PC-3 (cell line): ENCODE measurements around the gene FOLR2. TPM values are rescaled to one million over a fixed set of nuclear protein-coding genes. Genes with fewer than 3 reads are reported as not detected.
"Not testable (repeated sequence)": the region's sequence is repeated elsewhere in the genome, so short reads cannot be mapped to it uniquely, and the experiment has no call there.

Experiments used
- ATAC-seq: fragments of 200-7000 bp; cut with Tn5 transposase; 2 replicates; pipeline ENCODE4 v1.9.1; 2020; ENCODE audit warnings: mild to moderate bottlenecking, moderate library complexity
- BruUV-seq: library from RNA; stranded (reverse); fragments of 400-500 nt; replicated peaks from 2 replicates; lab custom pipeline; 2021; lab: Mats Ljungman, UMichigan
- CTCF ChIA-PET: fragments of 300-600 bp; sonication (Branson Sonifier 250); formaldehyde crosslinking; loops from one replicate; lab custom pipeline; 2022; ENCODE audit warnings: antibody characterized with exemption; lab: Charles Lee
- POLR2A ChIA-PET: fragments of 300-600 bp; sonication (Branson Sonifier 250); formaldehyde crosslinking; loops from one replicate; lab custom pipeline; 2022; ENCODE audit warnings: antibody characterized with exemption; ENCODE audit not compliant: unreplicated experiment; lab: Charles Lee
- DNase-seq: peaks from one replicate; pipeline ENCODE4 v3.0.0-alpha.2; 2015
- H2AFZ ChIP-seq: fragments of 300-600 bp; sonication (generic); 2 replicates; pipeline ENCODE4 v1.6.0; 2016; ENCODE audit warnings: antibody characterized with exemption, low read length
- H3F3A ChIP-seq: fragments of 300-600 bp; sonication (generic); one replicate; pipeline ENCODE4 v1.6.0; 2017; ENCODE audit warnings: antibody characterized with exemption, low read length, control low read depth, mild to moderate bottlenecking; ENCODE audit not compliant: unreplicated experiment
- H3K27ac ChIP-seq: fragments of 300-600 bp; sonication (generic); 2 replicates; pipeline ENCODE4 v1.5.1; 2016; ENCODE audit warnings: mild to moderate bottlenecking, low read length
- H3K27me3 ChIP-seq: fragments of 300-600 bp; sonication (generic); 2 replicates; pipeline ENCODE4 v1.6.1; 2016; ENCODE audit warnings: low read length, mixed read lengths
- H3K36me3 ChIP-seq: fragments of 300-600 bp; sonication (generic); 2 replicates; pipeline ENCODE4 v1.6.1; 2016; ENCODE audit warnings: low read depth, mixed run types, low read length, mixed read lengths
- H3K4me1 ChIP-seq: fragments of 300-600 bp; sonication (generic); 2 replicates; pipeline ENCODE4 v1.5.1; 2016; ENCODE audit warnings: low read length; ENCODE audit not compliant: insufficient read depth
- H3K4me2 ChIP-seq: fragments of 300-600 bp; sonication (generic); 2 replicates; pipeline ENCODE4 v1.6.0; 2016; ENCODE audit warnings: low read length
- H3K4me3 ChIP-seq: fragments of 300-600 bp; sonication (generic); 2 replicates; pipeline ENCODE4 v1.5.1; 2016; ENCODE audit warnings: mild to moderate bottlenecking, low read length, mixed read lengths
- H3K79me2 ChIP-seq: fragments of 300-600 bp; sonication (generic); 2 replicates; pipeline ENCODE4 v1.6.1; 2017; ENCODE audit warnings: low read length, mixed read lengths
- H3K9ac ChIP-seq: fragments of 300-600 bp; sonication (generic); 2 replicates; pipeline ENCODE4 v1.6.0; 2016; ENCODE audit warnings: mild to moderate bottlenecking, low read length
- H3K9me2 ChIP-seq: fragments of 300-600 bp; sonication (generic); replicated peaks from 2 replicates; pipeline ENCODE4 v1.6.1; 2016; ENCODE audit warnings: mixed run types, low read length, mixed read lengths
- H3K9me3 ChIP-seq: fragments of 300-600 bp; sonication (generic); 2 replicates; pipeline ENCODE4 v1.6.1; 2016; ENCODE audit warnings: low read length, mixed read lengths
- H4K20me1 ChIP-seq: fragments of 300-600 bp; sonication (generic); 2 replicates; pipeline ENCODE4 v1.6.1; 2016; ENCODE audit warnings: low read length, mixed read lengths
- CTCF ChIP-seq: fragments of 300-600 bp; sonication (generic); conservative IDR thresholded peaks from 2 replicates; pipeline ENCODE4 v1.5.1; 2017; ENCODE audit warnings: antibody characterized with exemption, low read depth, mild to moderate bottlenecking, low read length
- EZH2 ChIP-seq: fragments of 300-600 bp; sonication (generic); IDR thresholded peaks from one replicate; pipeline ENCODE4 v1.6.1; 2017; ENCODE audit warnings: antibody characterized with exemption, mild to moderate bottlenecking, low read length; ENCODE audit not compliant: unreplicated experiment
- EZH2phosphoT487 ChIP-seq: fragments of 300-600 bp; sonication (generic); IDR thresholded peaks from 2 replicates; pipeline ENCODE4 v1.6.1; 2018; ENCODE audit warnings: mild to moderate bottlenecking, antibody characterized with exemption, low read length, borderline replicate concordance
- intact Hi-C: fragments of 100-400 bp; cut with micrococcal nuclease; formaldehyde crosslinking; loops from 2 replicates; pipeline ENCODE4 v1.9.0; 2023
- total RNA-seq: library from RNA; depleted of rRNA; stranded (reverse); fragments of >200 nt; gene quantifications from 2 replicates; pipeline ENCODE4 v1.2.3, GENCODE V29; 2014

Gene FOLR2
- total RNA-seq, 1 experiment from 2014 or later, result not detected

DNA sequence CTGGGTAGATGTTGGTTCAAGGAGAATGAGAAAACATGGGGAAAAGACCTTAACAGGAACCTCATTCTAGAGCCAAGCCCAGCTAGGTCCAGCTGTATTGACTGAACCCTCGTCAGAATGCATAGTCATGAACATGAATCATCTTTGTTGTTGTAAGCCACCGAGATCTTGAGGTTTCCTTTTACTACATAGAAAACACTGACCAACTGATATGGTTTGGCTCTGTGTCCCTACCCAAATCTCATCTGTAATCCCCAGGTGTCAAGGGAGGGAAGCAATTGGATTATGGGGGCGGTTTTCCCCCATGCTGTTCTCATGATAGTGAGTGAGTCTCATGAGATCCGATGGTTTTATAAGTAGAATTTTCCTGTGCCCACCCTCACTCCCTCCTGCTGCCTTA, 46.8 kb downstream of the FOLR2 start:
- CTCF ChIA-PET, result no interaction called here
- Histone ChIP-seq H3K27me3 (peaks cover 4% of the 10 kb centered on the region; the same call in 1 of the 2 replicates), H4K20me1 (no peaks in the 10 kb centered on the region), H3K36me3 (no peaks in the 10 kb centered on the region), H3K9ac (no peak overlapping the region), H3K79me2 (no peaks in the 10 kb centered on the region), H3K4me2 (no peak overlapping the region), H3K27ac (no peak overlapping the region), H2AFZ (no peak overlapping the region), H3K4me1 (0 out of 2 replicates have a peak, but pooled peaks cover 3% of the 10 kb centered on the region), H3F3A (no peaks in the 10 kb centered on the region), H3K4me3 (no peak overlapping the region), H3K9me3 (no peaks in the 10 kb centered on the region), H3K9me2 (no peaks in the 10 kb centered on the region)
- ATAC-seq (peak; percentile 61), DNase-seq (peak; percentile 51)
- TF ChIP-seq EZH2phosphoT487, result no peak
- no peak for TF ChIP-seq EZH2
- no peak for TF ChIP-seq CTCF
- intact Hi-C loops, result no loop called here
- BruUV-seq, result no TSS peak
- POLR2A ChIA-PET, result no interaction called here

DNA sequence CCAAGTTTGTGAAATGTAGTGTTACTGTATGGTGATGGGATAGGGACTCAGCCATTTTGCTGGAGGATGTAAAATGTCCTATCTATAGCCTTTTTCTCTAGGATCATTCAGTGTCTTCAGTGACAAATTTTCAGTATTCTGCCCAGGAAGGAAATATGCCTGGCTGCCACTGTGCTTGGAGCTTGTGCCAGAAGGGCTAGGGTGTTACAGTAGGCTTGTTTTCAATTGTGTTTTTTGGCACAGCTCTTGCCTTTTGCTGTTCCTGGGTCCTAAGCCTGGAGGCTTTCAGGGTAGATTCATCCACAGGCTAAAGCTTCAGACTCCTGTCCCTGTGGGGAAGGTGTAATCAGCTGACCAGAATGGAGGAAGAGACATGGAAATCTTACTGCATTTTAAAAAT, 49.4 kb downstream of the FOLR2 start:
- Histone ChIP-seq H4K20me1 (no peaks in the 10 kb centered on the region), H3K79me2 (no peaks in the 10 kb centered on the region), H3K9ac (no peak overlapping the region), H3K4me2 (no peak overlapping the region), H3K4me3 (no peak overlapping the region), H2AFZ (no peak overlapping the region), H3K4me1 (0 out of 2 replicates have a peak, but pooled peaks cover 3% of the 10 kb centered on the region), H3F3A (no peaks in the 10 kb centered on the region), H3K27ac (no peak overlapping the region), H3K27me3 (no peaks in the 10 kb centered on the region), H3K9me2 (no peaks in the 10 kb centered on the region), H3K36me3 (no peaks in the 10 kb centered on the region), H3K9me3 (no peaks in the 10 kb centered on the region)
- no peak for DNase-seq
- TF ChIP-seq CTCF, result no peak
- TF ChIP-seq EZH2, result no peak
- TF ChIP-seq EZH2phosphoT487, result no peak
- no TSS peak for BruUV-seq
- CTCF ChIA-PET, result no interaction called here
- intact Hi-C loops, result no loop called here
- POLR2A ChIA-PET, result no interaction called here
- no peak for ATAC-seq

DNA sequence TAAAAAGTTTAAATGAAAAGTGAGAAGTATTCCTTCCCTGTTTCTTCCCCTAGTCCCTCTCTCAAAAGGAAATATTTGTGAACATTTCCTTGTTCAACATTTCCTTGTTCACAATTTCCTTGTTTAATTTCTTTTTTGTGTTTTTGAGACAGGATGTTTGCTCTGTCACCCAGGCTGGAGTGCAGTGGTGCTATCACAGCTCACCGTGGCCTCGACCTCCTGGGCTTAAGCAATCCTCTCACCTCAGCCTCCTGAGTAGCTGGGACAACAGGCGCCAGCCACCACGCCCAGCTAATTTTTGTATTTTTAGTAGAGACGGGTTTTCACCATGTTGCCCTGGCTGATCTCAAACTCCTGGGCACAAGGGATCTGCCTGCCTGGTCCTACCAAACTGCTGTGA, 50.4 kb downstream of the FOLR2 start:
- H3K9me3 ChIP-seq, ATAC-seq, H3K27ac ChIP-seq, H3K36me3 ChIP-seq, H3K79me2 ChIP-seq, H3K9ac ChIP-seq, H3K4me2 ChIP-seq, H3K4me1 ChIP-seq, H3K4me3 ChIP-seq, intact Hi-C loops, DNase-seq, BruUV-seq, H3F3A ChIP-seq, H3K27me3 ChIP-seq, H3K9me2 ChIP-seq, POLR2A ChIA-PET, H2AFZ ChIP-seq, H4K20me1 ChIP-seq: not testable (repeated sequence)
- CTCF ChIA-PET, result interaction anchor here (0.6 kb wide), 1 partner anchor 353 kb away, joined by 4 read pairs; no protein-coding TSS in a partner anchor
